GM18511 (cell line): ENCODE measurements around the gene GALNT1.

Experiments
- ATAC-seq: cut with Tn5 transposase; IDR thresholded peaks from one replicate; pipeline ENCODE4 v1.9.1; 2021; ENCODE audit warnings: mild to moderate bottlenecking, moderate library complexity; ENCODE audit not compliant: unreplicated experiment

Gene GALNT1

GRCh38 chr18:35581898-35582641 is 530 bp downstream of the GALNT1 start:
- no peak for ATAC-seq

- no peak for ATAC-seq
Observed at GRCh38 chr18:35582899-35583558, 1.5 kb downstream of the GALNT1 start.

- no peak for ATAC-seq
Observed at GRCh38 chr18:35584735-35585134, 3.2 kb downstream of the GALNT1 start.

- no peak for ATAC-seq
Observed at GRCh38 chr18:35585608-35586007, 4.1 kb downstream of the GALNT1 start.

- no peak for ATAC-seq
Observed at GRCh38 chr18:35588122-35588521, 6.6 kb downstream of the GALNT1 start.

- no peak for ATAC-seq
Observed at GRCh38 chr18:35588995-35589394, 7.5 kb downstream of the GALNT1 start.

- no peak for ATAC-seq
Observed at GRCh38 chr18:35589546-35589945, 8.0 kb downstream of the GALNT1 start.

GRCh38 chr18:35590935-35591334 is 9.4 kb downstream of the GALNT1 start:
- no peak for ATAC-seq

- ATAC-seq, result peak; percentile 98
Observed at GRCh38 chr18:35592298-35592697, 10.8 kb downstream of the GALNT1 start.

GRCh38 chr18:35593859-35594258 is 12.3 kb downstream of the GALNT1 start:
- no peak for ATAC-seq

GRCh38 chr18:35597758-35598157 is 16.2 kb downstream of the GALNT1 start:
- no peak for ATAC-seq

- no peak for ATAC-seq
Observed at GRCh38 chr18:35602193-35602820, 20.8 kb downstream of the GALNT1 start.

GRCh38 chr18:35603008-35603407 is 21.5 kb downstream of the GALNT1 start:
- no peak for ATAC-seq

GRCh38 chr18:35603528-35603927 is 22.0 kb downstream of the GALNT1 start:
- no peak for ATAC-seq

GRCh38 chr18:35604369-35604768 is 22.8 kb downstream of the GALNT1 start:
- ATAC-seq, result no peak

GRCh38 chr18:35605686-35606417 is 24.3 kb downstream of the GALNT1 start:
- no peak for ATAC-seq

- no peak for ATAC-seq
Observed at GRCh38 chr18:35609236-35609635, 27.7 kb downstream of the GALNT1 start.

- no peak for ATAC-seq
Observed at GRCh38 chr18:35610089-35610488, 28.5 kb downstream of the GALNT1 start.

- no peak for ATAC-seq
Observed at GRCh38 chr18:35610724-35611123, 29.2 kb downstream of the GALNT1 start.

- ATAC-seq, result no peak
Observed at GRCh38 chr18:35611518-35611917, 30.0 kb downstream of the GALNT1 start.

GRCh38 chr18:35616074-35616473 is 34.5 kb downstream of the GALNT1 start:
- no peak for ATAC-seq
